Colonic mucosa (tissue), 4 donors: Measurements from ENCODE around the gene TP53BP1. TPM values are rescaled to one million over a fixed set of nuclear protein-coding genes. Genes with fewer than 3 reads are reported as not detected.

Source experiments
- DNase-seq: peaks from one replicate; pipeline ENCODE4 v3.0.0-alpha.2; 2020
- H3K27ac ChIP-seq: fragments of 200-600 bp; one replicate; pipeline ENCODE4 v1.8.0; 2021
- H3K27me3 ChIP-seq: fragments of 200-600 bp; one replicate; pipeline ENCODE4 v1.8.0; 2021
- H3K36me3 ChIP-seq: fragments of 200-600 bp; one replicate; pipeline ENCODE4 v1.8.0; 2021
- H3K4me1 ChIP-seq: fragments of 200-600 bp; one replicate; pipeline ENCODE4 v1.8.0; 2021; ENCODE audit warnings: mild to moderate bottlenecking
- H3K4me3 ChIP-seq: fragments of 200-600 bp; one replicate; pipeline ENCODE4 v1.8.0; 2021
- H3K9ac ChIP-seq, 2 donors: one replicate each; pipeline ENCODE4 v1.7.0; 2013; ENCODE audit warnings: control low read depth in 2 of 2, low read depth in 2 of 2, low read length in 2 of 2
- H3K9me3 ChIP-seq: fragments of 200-600 bp; one replicate; pipeline ENCODE4 v1.8.0; 2021
- CTCF ChIP-seq: fragments of 200-600 bp; IDR thresholded peaks from one replicate; pipeline ENCODE4 v1.8.0; 2022; ENCODE audit warnings: antibody characterized with exemption, mild to moderate bottlenecking
- intact Hi-C: fragments of 100-400 bp; cut with DNase I; formaldehyde crosslinking; loops from one replicate; pipeline ENCODE4 v1.14.1; 2022
- total RNA-seq, 2 donors: library from RNA; stranded (reverse); fragmentation: NEBNext Ultra II Directional in 1 of 2; extraction: Animal tissue kit (Norgen Biotek cat#: 25700) in 1 of 2; gene quantifications; one replicate each; pipeline ENCODE4 v1.2.1, GENCODE V29; 2021
- donor health status: healthy.
- donor health status: DM: no; HTN: no; CAD: no.
- donor health status: DM: no; HTN: no; CAD: no.

Gene TP53BP1
- total RNA-seq, 2 donors from 2014 or later, result 27.7 to 31.4 TPM

DNA sequence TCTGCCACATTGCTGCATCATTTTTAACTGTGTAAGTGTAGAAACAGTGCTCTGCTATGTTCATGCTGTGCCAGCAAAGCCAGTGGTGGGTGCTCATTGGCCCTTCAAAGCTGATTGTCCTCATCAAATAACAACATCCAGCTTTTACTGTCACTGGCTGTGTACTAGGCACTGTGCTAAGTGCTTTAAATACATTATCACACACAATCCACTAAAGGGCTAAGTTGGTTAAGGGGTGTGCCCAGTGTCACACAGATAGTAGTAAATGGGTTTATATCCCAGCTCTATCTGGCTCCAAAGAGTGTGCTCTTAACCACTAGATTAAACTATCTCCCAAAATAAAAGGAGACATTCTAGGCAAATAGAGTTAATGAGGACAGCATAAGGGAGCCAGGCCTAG lies 114.4 kb downstream of the TP53BP1 start:
- Histone ChIP-seq H3K4me3 (no peak overlapping the region), H3K36me3 (no peaks in the 10 kb centered on the region), H3K27ac (no peak overlapping the region), H3K27me3 (no peaks in the 10 kb centered on the region), H3K9ac (no peak overlapping the region), H3K4me1 (no peaks in the 10 kb centered on the region), H3K9me3 (no peaks in the 10 kb centered on the region)
- no peak for TF ChIP-seq CTCF
- intact Hi-C loops, result no loop called here
- no peak for DNase-seq

- no peaks in the 10 kb centered on the region for H3K9me3 ChIP-seq
- intact Hi-C loops, result no loop called here
- H3K4me3 ChIP-seq, result no peak overlapping the region
- DNase-seq, result peak; percentile 27
- no peaks in the 10 kb centered on the region for H3K27me3 ChIP-seq
- no peak overlapping the region for H3K9ac ChIP-seq
- H3K4me1 ChIP-seq, result peaks cover 5% of the 10 kb centered on the region
- H3K36me3 ChIP-seq, result no peaks in the 10 kb centered on the region
- TF ChIP-seq CTCF, result peak; percentile 73
- H3K27ac ChIP-seq, result no peak overlapping the region
Observed at GRCh38 chr15:43376017-43376705, 116.8 kb downstream of the TP53BP1 start.

DNA sequence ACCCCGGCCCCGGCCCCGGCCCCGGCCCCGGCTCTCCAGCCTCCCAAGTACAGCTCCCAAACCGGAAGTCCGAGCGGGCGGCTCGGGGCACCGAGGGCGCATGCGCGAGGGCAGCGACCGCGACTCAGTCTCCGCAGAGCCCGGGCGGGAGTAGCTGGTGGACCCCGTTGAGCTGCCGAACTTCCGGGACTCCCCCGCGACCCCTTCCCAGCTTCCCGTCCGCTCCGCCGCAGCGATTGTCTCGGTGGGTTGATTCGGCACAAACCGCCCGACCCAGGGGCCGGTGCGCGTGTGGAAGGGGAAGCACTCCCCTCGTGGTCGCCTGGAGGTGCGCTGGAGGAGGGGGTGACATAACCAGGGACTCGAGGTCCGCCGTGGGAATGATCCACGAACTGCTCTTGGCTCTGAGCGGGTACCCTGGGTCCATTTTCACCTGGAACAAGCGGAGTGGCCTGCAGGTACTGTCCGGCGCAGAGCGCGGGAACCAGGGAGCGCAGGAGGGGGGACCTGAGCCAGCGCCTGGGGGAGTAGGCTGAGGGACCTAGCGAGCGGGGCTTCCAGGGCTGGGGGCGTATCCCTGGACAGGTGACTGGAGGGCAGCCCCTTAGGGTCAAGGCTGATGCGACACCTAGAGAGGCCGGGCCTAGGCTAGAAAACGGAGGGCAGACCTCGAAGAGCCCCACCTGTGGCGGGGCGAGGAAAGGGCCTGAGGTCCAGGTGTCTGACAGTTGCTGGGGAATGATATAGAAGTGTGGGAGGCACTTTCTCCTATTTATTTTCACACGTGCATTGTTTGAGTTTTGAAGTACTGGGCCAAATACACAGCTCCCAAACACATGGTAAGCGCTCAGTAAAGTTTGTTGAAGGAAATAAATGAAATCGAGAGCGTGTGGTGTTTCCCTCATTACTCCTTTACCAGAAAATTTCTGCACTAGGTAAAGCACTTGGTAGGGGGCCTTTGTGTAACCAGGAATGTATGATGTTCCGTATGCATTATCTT lies 121.7 kb downstream of the TP53BP1 start, which contains the start of the genes TUBGCP4 and ZSCAN29:
TSS of gene TUBGCP4 (plus strand) at position 127 of the 1,000 bp plus-strand sequence. CDS start at position 381, 254 bp downstream.
TSS of gene ZSCAN29 (minus strand) at position 69 of the 1,000 bp plus-strand sequence. CDS start 1,130 bp downstream, outside the sequence.
- peak; percentile 83 for DNase-seq
- peak within 1 kb of the TSS; percentile 85 to 98 for H3K9ac ChIP-seq
- no peaks in the 10 kb centered on the region for H3K9me3 ChIP-seq
- peak within 1 kb of the TSS; percentile 97 for H3K4me3 ChIP-seq
- peak within 1 kb of the TSS; percentile 26 for H3K27ac ChIP-seq
- no peaks in the 10 kb centered on the region for H3K27me3 ChIP-seq
- TF ChIP-seq CTCF, result peak; percentile 49
- peaks cover 7% of the 10 kb centered on the region for H3K4me1 ChIP-seq
- intact Hi-C loops, result no loop called here
- no peaks in the 10 kb centered on the region for H3K36me3 ChIP-seq

- intact Hi-C loops, result no loop called here
- H3K27me3 ChIP-seq, result no peaks in the 10 kb centered on the region
- H3K9ac ChIP-seq, result peak overlapping the region; percentile 85 to 98
- peaks cover 7% of the 10 kb centered on the region for H3K4me1 ChIP-seq
- peak; percentile 30 for DNase-seq
- no peaks in the 10 kb centered on the region for H3K9me3 ChIP-seq
- H3K36me3 ChIP-seq, result no peaks in the 10 kb centered on the region
- H3K27ac ChIP-seq, result peak overlapping the region; percentile 26
- no peak for TF ChIP-seq CTCF
- H3K4me3 ChIP-seq, result peak overlapping the region; percentile 97
Observed at GRCh38 chr15:43370310-43370974, 122.5 kb downstream of the TP53BP1 start.

- TF ChIP-seq CTCF, result no peak
- Histone ChIP-seq H3K4me3 (no peak overlapping the region), H3K27ac (no peak overlapping the region), H3K9me3 (peaks cover 16% of the 10 kb centered on the region), H3K9ac (no peak overlapping the region), H3K27me3 (no peaks in the 10 kb centered on the region), H3K4me1 (no peaks in the 10 kb centered on the region), H3K36me3 (peaks cover 19% of the 10 kb centered on the region)
- DNase-seq, result no peak
- intact Hi-C loops, result no loop called here
Observed at GRCh38 chr15:43361313-43361903, 131.5 kb downstream of the TP53BP1 start.
